Right lobe of liver (tissue), 4 donors: Measurements from ENCODE around the gene PIEZO2.

Experiments used
- POLR2A ChIP-seq: fragments of 450-650 bp; IDR thresholded peaks from one replicate; pipeline ENCODE4 v1.6.1; 2017; ENCODE audit warnings: antibody characterized with exemption, mild to moderate bottlenecking
- TF ChIP-seq, protein P1 (sequence below), 4 donors: fragments of 200-600 bp in 3 of 4; fragments of 450-650 bp in 1 of 4; IDR thresholded peaks; one replicate each; pipeline versions ENCODE4 v1.5.1 to v1.8.0; 2016 to 2022; ENCODE audit warnings: antibody characterized with exemption in 4 of 4, mild to moderate bottlenecking in 2 of 4
- donor health status: DM: no; HTN: no; CAD: no.
- donor health status: DM: no; HTN: no; CAD: no.
- donor health status: DM: no; HTN: yes; CAD: no.

DNA sequence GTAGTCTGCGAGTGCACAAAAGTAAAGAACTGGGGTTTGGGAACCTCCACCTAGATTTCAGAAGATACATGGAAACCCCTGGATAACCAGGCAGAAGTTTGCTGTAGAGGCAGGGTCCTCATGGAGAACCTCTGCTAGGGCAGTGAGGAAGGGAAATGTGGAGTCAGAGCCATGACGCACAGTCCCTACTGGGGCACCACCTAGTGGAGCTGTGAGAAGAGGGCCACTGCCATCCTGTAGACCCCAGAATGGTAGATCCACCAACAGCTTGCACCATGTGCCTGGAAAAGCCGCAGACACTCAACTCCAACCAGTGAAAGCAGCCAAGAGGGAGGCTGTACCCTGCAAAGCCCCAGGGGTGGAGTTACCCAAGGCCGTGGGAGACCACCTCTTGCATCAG is 206.4 kb downstream of the PIEZO2 start:
- TF ChIP-seq, protein P1, sequence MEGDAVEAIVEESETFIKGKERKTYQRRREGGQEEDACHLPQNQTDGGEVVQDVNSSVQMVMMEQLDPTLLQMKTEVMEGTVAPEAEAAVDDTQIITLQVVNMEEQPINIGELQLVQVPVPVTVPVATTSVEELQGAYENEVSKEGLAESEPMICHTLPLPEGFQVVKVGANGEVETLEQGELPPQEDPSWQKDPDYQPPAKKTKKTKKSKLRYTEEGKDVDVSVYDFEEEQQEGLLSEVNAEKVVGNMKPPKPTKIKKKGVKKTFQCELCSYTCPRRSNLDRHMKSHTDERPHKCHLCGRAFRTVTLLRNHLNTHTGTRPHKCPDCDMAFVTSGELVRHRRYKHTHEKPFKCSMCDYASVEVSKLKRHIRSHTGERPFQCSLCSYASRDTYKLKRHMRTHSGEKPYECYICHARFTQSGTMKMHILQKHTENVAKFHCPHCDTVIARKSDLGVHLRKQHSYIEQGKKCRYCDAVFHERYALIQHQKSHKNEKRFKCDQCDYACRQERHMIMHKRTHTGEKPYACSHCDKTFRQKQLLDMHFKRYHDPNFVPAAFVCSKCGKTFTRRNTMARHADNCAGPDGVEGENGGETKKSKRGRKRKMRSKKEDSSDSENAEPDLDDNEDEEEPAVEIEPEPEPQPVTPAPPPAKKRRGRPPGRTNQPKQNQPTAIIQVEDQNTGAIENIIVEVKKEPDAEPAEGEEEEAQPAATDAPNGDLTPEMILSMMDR (IDR thresholded peaks at IDR 0.05) = no peak
- no peak for TF ChIP-seq POLR2A
